Stimulated activated CD8-positive, alpha-beta memory T cell treated with anti-CD3 and anti-CD28 coated beads, Interleukin-7, amount 100 ng/mL, for 1 hour (primary cell): ENCODE measurements around the gene SEPTIN8.
"Not testable (repeated sequence)": the region's sequence is repeated elsewhere in the genome, so short reads cannot be mapped to it uniquely, and the experiment has no call there.

Source experiments
- DNase-seq, 2 donors: peaks; one replicate each; pipeline ENCODE4 v3.0.0-alpha.2; 2020; ENCODE audit warnings: low read depth in 2 of 2

SEPTIN8 gene

GRCh38 chr5:132812781-132813598 lies 36.0 kb upstream of the SEPTIN8 start, which contains the start of gene SOWAHA:
Gene SOWAHA (plus strand): TSS chr5:132813302. CDS start chr5:132813622, 320 bp downstream.
- no peak for DNase-seq

DNA sequence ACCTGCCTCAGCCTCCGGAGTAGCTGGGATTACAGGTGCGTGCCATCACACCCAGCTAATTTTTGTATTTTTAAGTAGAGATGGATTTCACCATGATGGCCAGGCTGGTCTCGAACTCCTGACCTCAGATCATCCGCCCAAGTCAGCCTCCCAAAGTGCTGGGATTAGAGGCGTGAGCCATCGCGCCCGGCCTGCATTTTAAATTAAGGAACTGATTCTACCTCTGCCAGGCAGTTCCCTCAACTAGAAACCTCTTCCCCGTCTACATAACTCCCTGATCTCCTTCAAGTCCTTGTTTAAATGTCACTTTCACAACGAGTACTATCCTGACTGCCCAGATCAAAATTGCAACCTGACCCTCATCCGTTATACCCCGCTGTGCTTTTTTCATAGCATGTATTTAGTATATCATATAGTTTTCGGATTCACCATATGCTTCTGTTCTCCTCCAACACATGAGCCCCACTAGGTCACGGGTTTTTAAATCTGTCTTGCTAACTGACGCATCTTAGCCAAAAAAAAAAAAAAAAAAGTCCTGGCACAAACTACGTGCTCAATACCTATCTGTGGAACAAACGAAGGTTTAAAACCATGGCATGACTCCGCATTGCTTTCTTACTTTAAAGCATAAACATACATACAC lies 35.2 kb upstream of the SEPTIN8 start:
- no peak for DNase-seq

- DNase-seq = no peak
Measured at GRCh38 chr5:132810605-132811004, 33.6 kb upstream of the SEPTIN8 start.

DNA sequence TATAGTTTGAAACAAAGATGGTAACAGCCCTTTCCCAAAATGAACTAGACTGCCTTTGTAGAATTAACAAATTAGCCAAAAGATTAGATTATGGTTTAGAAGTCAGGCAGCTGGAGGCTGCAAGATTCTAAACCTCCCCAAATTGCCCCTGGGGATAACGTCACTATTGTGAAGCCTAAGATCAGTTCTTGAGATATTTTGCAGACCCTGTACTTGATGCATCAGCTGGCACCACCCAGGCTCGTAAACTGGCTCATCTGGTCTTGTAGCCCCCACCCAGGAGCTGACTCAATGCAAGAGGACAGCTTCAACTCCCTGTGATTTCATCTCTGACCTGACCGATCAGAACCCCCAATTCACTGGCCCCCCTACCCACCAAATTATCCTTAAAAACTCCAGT lies 31.8 kb upstream of the SEPTIN8 start:
- DNase-seq = no peak

GRCh38 chr5:132808448-132808847 lies 31.4 kb upstream of the SEPTIN8 start:
- no peak for DNase-seq

GRCh38 chr5:132807163-132807838 lies 30.3 kb upstream of the SEPTIN8 start:
- no peak for DNase-seq

DNA sequence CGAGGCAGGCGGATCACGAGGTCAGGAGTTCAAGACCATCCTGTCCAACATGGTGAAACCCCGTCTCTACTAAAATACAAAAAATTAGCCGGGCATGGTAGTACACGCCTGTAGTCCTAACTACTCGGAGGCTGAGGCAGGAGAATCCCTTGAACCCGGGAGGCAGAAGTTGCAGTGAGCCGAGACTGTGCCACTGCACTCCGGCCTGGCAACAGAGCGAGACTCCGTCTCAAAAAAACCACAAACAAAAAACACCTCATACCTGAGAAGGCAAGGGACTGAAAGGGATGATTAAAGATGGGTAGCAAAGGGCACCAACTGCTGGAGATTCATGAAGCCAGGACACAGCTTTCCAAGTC lies 29.7 kb upstream of the SEPTIN8 start:
- DNase-seq = not testable (repeated sequence)

DNA sequence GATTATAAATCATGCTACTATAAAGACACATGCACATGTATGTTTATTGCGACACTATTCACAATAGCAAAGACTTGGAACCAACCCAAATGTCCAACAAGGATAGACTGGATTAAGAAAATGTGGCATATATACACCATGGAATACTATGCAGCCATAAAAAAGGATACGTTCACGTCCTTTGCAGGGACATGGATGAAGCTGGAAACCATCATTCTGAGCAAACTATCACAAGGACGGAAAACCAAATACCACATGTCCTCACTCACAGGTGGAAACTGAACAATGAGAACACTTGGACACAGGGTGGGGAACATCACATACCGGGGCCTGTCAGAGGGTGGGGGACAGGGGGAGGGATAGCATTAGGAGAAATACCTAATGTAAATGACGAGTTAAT lies 28.8 kb upstream of the SEPTIN8 start:
- DNase-seq = not testable (repeated sequence)

GRCh38 chr5:132804219-132804618 lies 27.2 kb upstream of the SEPTIN8 start:
- DNase-seq = not testable (repeated sequence)

DNA sequence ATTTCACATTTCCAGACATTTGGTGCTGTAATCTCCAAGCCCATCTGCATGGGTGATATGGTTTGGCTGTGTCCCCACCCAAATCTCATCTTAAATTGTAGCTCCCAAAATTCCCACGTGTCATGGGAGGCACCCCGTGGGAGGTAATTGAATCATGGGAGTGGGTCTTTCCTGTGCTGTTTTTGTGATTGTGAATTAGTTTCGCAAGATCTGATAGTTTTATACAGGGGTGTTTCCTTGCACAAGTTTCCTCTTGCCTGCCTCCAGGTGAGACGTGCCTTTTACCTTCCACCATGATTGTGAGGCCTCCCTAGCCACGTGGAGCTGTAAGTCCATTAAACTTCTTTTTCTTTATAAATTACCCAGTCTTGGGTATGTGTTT lies 25.6 kb upstream of the SEPTIN8 start:
- DNase-seq = not testable (repeated sequence)

DNA sequence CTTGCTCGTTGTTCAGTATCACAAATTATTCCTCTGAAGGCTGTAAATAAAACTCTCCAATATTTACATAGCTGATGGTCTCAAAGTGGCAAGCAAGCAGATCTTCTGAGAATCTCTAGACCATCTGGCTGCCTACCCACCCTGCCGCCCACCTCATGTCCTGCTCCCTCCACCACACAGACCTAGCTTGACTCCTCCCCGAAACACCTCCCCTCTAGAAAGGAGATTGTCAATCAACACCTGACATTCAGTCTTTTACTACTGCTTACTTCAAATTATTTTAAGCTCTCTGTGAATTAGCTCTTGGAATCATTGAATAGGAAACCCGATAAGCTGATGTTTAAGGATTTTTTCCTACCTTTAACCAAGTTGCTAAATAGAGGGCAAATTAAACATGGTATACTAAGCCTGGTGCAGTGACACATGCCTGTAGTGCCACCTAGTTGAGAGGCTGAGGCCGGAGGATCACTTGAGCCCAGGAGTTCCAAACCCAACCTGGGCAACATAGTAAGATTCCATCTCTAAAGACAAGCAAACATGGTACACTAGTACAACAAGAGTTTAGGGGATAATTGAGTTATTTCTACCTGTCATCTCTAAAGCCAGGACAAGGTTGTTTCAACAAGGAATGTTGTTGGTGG lies 25.1 kb upstream of the SEPTIN8 start:
- no peak for DNase-seq

- no peak for DNase-seq
Measured at GRCh38 chr5:132800545-132800944, 23.5 kb upstream of the SEPTIN8 start.

DNA sequence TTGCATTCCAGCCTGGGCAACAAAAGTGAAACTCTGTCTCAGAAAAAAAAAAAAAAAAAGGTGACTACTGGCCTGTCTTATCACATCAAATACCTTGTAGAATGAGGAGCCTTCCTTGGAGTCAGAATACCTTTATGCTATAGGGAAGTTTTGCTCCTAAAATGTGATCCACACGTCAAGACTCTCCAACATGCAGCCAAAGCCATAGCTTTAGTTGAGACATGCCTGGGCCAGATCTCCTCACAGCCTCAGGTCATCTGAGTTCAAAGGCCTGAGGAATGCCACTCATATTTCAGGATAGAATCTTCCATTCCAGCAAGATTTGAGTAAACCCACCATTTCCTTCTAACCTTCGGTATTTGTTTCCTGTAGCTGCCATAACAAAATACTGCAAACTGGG lies 22.4 kb upstream of the SEPTIN8 start:
- no peak for DNase-seq

DNA sequence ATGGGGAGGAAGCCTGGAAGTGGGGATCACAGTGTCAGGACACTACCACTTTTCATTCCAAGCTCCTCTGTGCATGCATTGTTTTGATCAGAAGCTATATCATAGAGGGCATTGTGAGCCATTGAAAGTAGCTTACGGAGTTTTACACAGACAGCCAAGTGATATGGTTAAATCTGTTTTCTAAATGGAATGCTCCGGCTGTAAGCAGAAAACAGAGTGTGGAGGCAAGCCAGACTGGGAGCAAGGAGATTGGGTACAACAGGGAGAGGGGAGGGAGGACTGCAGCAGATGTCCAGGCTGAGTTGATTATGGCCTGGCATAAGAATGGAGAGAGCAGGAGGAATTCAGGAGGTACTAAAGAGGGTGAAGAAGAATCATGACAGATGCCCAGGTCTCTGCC lies 20.6 kb upstream of the SEPTIN8 start:
- no peak for DNase-seq

GRCh38 chr5:132791026-132791425 lies 14.0 kb upstream of the SEPTIN8 start:
- no peak for DNase-seq

GRCh38 chr5:132790201-132790865 lies 13.3 kb upstream of the SEPTIN8 start:
- DNase-seq = no peak

DNA sequence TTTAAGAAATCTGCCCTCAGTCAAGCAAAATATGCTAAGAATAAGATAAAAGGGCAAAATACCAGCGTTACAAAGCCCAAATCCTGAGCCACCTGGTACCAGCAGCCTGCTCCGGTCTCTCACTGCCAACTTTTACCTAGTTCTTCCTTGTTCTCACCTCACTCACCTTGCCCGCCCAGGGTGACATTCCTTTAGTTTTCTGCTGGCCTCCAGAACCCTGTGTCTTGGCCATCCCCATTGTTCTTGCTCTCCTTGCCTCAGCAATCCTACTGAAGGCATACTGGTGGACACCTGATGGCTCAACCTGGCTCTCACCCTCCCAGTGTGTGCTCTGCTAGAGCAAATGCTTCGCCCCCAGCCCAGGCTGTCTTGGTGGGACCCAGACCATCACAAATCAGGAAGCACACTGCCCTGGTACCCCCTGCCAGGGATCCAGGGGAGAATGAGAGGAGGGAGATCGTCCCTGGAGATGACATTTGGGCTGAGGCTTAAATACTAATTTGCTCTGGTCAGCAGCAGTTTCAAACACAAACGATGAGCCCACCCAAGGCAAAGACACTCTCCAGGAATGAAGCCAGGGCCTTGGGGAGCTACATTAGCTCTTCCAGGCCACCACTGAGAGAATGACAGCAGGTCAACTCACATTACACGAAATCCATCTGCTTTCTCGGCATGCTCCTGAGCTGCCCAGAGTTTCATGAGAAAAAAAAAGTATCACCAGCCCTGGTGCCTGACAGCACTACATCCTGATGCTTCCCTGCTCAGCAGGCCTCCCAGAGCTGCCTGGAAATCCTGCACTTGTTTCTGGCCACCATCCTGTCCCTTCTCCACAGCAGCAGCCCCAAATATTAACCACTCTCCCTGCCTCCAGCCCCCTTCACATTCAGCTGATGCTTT lies 12.2 kb upstream of the SEPTIN8 start:
- DNase-seq = no peak

GRCh38 chr5:132788508-132788907 lies 11.5 kb upstream of the SEPTIN8 start:
- no peak for DNase-seq

GRCh38 chr5:132787076-132787475 lies 10.0 kb upstream of the SEPTIN8 start:
- DNase-seq = no peak

GRCh38 chr5:132785864-132786263 lies 8.8 kb upstream of the SEPTIN8 start:
- no peak for DNase-seq

DNA sequence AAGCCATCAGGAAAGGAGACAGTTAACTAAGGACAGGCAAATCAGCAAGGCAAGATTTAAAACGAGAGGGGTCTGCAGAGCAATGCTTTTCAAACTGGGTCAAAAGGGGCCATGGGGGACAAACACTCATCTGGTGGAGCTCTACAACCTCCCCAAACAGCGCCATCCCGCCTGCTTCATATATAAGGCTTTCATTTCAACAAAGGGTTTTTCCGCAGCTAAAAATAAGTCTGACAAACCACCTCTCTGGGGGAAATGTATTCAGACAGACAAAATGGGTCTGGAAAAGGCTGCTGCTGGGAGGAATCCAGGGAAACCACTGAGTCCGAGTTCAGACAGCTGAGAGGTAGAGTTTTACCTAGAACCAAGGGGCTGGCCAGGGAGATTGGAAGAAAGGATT lies 8.3 kb upstream of the SEPTIN8 start:
- DNase-seq = no peak
